ENCODE results near the gene FLVCR2. TPM values are rescaled to one million over a fixed set of nuclear protein-coding genes. Genes with fewer than 3 reads are reported as not detected.

The FLVCR2 gene
- total and polyA plus RNA-seq, 2 donors (not counting 1 experiment from before 2014, with no cell fraction given): 7.0 to 7.3 TPM

- no peak overlapping the region for H3K27ac ChIP-seq (ENCODE audit: insufficient read depth, low read length)
- H4K20me1 ChIP-seq (ENCODE audit: control insufficient read depth, extremely low read depth, insufficient read depth, low read length): no peaks in the 10 kb centered on the region
- TF ChIP-seq, protein P1, sequence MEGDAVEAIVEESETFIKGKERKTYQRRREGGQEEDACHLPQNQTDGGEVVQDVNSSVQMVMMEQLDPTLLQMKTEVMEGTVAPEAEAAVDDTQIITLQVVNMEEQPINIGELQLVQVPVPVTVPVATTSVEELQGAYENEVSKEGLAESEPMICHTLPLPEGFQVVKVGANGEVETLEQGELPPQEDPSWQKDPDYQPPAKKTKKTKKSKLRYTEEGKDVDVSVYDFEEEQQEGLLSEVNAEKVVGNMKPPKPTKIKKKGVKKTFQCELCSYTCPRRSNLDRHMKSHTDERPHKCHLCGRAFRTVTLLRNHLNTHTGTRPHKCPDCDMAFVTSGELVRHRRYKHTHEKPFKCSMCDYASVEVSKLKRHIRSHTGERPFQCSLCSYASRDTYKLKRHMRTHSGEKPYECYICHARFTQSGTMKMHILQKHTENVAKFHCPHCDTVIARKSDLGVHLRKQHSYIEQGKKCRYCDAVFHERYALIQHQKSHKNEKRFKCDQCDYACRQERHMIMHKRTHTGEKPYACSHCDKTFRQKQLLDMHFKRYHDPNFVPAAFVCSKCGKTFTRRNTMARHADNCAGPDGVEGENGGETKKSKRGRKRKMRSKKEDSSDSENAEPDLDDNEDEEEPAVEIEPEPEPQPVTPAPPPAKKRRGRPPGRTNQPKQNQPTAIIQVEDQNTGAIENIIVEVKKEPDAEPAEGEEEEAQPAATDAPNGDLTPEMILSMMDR (conservative IDR thresholded peaks at IDR 0.05 in 1 of 2, IDR thresholded peaks at IDR 0.05 in 1 of 2; ENCODE audit: low read depth in 1 of 2, low read length in 2 of 2): no peak
- TF ChIP-seq EZH2 (IDR thresholded peaks at IDR 0.05; ENCODE audit: low read length, missing control alignments): no peak
- H3K4me2 ChIP-seq (ENCODE audit: extremely low read depth, insufficient read depth, low read length): no peak overlapping the region
- peaks cover 18% of the 10 kb centered on the region for H3K27me3 ChIP-seq (ENCODE audit: control insufficient read depth, insufficient read depth, low read length)
- H3K9ac ChIP-seq (ENCODE audit: insufficient read depth, low read length): no peak overlapping the region
- H3K9me3 ChIP-seq (ENCODE audit: control insufficient read depth, insufficient read depth, low read depth, low read length): no peaks in the 10 kb centered on the region
- H3K4me1 ChIP-seq (ENCODE audit: control insufficient read depth, extremely low read depth, insufficient read depth, low read length): no peaks in the 10 kb centered on the region
- DNase-seq (ENCODE audit: low read depth in 2 of 2): no peak
- no peak overlapping the region for H2AFZ ChIP-seq (ENCODE audit: low read length)
- H3K4me3 ChIP-seq (replicated peaks in 1 of 4; ENCODE audit: control extremely low read depth in 1 of 4, insufficient read depth in 1 of 4, low read depth in 3 of 4, low read length in 4 of 4): no peak overlapping the region
- H3K79me2 ChIP-seq (ENCODE audit: control insufficient read depth, insufficient read depth, low read length): no peaks in the 10 kb centered on the region
- H3K36me3 ChIP-seq (ENCODE audit: control insufficient read depth, insufficient read depth, low read length): no peaks in the 10 kb centered on the region
Measured at GRCh38 chr14:75572104-75572503, 6.3 kb upstream of the FLVCR2 start.

DNA sequence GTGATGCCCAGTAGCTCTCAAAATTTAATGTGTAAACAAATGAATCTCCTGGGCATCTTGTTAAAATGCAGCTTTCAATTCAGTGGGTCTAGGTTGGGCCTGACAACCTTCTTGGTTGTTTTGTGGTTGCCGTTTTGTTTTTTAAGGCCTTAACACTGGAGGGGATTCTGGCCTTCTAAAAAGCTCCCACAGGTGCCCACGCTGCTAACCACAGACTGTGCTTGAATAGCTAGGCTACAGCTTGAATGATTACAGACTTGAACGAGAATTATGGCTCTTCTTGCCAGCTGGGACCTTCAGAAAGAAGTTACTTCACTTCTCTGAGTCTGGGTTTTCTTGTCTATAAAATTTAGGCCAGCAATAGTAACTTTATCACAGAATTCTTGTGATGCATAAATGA is 1.3 kb upstream of the FLVCR2 start:
- H4K20me1 ChIP-seq (ENCODE audit: control insufficient read depth, extremely low read depth, insufficient read depth, low read length): no peaks in the 10 kb centered on the region
- H3K27ac ChIP-seq (ENCODE audit: insufficient read depth, low read length): no peak overlapping the region
- H3K36me3 ChIP-seq (ENCODE audit: control insufficient read depth, insufficient read depth, low read length): no peaks in the 10 kb centered on the region
- DNase-seq (ENCODE audit: low read depth in 2 of 2): no peak
- no peaks in the 10 kb centered on the region for H3K9me3 ChIP-seq (ENCODE audit: control insufficient read depth, insufficient read depth, low read depth, low read length)
- no peak for TF ChIP-seq EZH2 (IDR thresholded peaks at IDR 0.05; ENCODE audit: low read length, missing control alignments)
- TF ChIP-seq, protein P1 (conservative IDR thresholded peaks at IDR 0.05 in 1 of 2, IDR thresholded peaks at IDR 0.05 in 1 of 2; ENCODE audit: low read depth in 1 of 2, low read length in 2 of 2): no peak
- no peaks in the 10 kb centered on the region for H3K79me2 ChIP-seq (ENCODE audit: control insufficient read depth, insufficient read depth, low read length)
- no peak overlapping the region for H3K9ac ChIP-seq (ENCODE audit: insufficient read depth, low read length)
- H3K4me1 ChIP-seq (ENCODE audit: control insufficient read depth, extremely low read depth, insufficient read depth, low read length): peaks cover 11% of the 10 kb centered on the region
- H3K27me3 ChIP-seq (ENCODE audit: control insufficient read depth, insufficient read depth, low read length): peaks cover 6% of the 10 kb centered on the region
- no peak overlapping the region for H3K4me3 ChIP-seq (replicated peaks in 1 of 4; ENCODE audit: control extremely low read depth in 1 of 4, insufficient read depth in 1 of 4, low read depth in 3 of 4, low read length in 4 of 4)
- H2AFZ ChIP-seq (ENCODE audit: low read length): no peak overlapping the region
- H3K4me2 ChIP-seq (ENCODE audit: extremely low read depth, insufficient read depth, low read length): no peak overlapping the region

GRCh38 chr14:75577729-75578101 is 705 bp upstream of the FLVCR2 start:
- Histone ChIP-seq H2AFZ (ENCODE audit: low read length) (peak overlapping the region; percentile 65), H3K27ac (ENCODE audit: insufficient read depth, low read length) (peak overlapping the region; percentile 67), H3K4me1 (ENCODE audit: control insufficient read depth, extremely low read depth, insufficient read depth, low read length) (peaks cover 11% of the 10 kb centered on the region), H3K9ac (ENCODE audit: insufficient read depth, low read length) (no peak overlapping the region), H3K4me2 (ENCODE audit: extremely low read depth, insufficient read depth, low read length) (peak overlapping the region; percentile 97), H3K36me3 (ENCODE audit: control insufficient read depth, insufficient read depth, low read length) (no peaks in the 10 kb centered on the region), H3K79me2 (ENCODE audit: control insufficient read depth, insufficient read depth, low read length) (no peaks in the 10 kb centered on the region), H3K27me3 (ENCODE audit: control insufficient read depth, insufficient read depth, low read length) (peaks cover under 1% of the 10 kb centered on the region), H3K9me3 (ENCODE audit: control insufficient read depth, insufficient read depth, low read depth, low read length) (no peaks in the 10 kb centered on the region), H4K20me1 (ENCODE audit: control insufficient read depth, extremely low read depth, insufficient read depth, low read length) (no peaks in the 10 kb centered on the region), H3K4me3 (replicated peaks in 1 of 4; ENCODE audit: control extremely low read depth in 1 of 4, insufficient read depth in 1 of 4, low read depth in 3 of 4, low read length in 4 of 4) (peak overlapping the region; percentile 65 to 82 (median 74))
- TF ChIP-seq, protein P1 (conservative IDR thresholded peaks at IDR 0.05 in 1 of 2, IDR thresholded peaks at IDR 0.05 in 1 of 2; ENCODE audit: low read depth in 1 of 2, low read length in 2 of 2): peak; percentile 82 to 84
- TF ChIP-seq EZH2 (IDR thresholded peaks at IDR 0.05; ENCODE audit: low read length, missing control alignments): no peak
- peak; percentile 72 to 88 for DNase-seq (ENCODE audit: low read depth in 2 of 2)

All from fibroblast of lung (primary cell).